Stomach (tissue), 4 donors: ENCODE results near the gene SETD1B.
A peak's percentile ranks its signal among the peaks of the same experiment; 100 is the strongest.

Experiments used
- EP300 ChIP-seq: sonication (generic); formaldehyde crosslinking; IDR thresholded peaks from one replicate; pipeline ENCODE4 v1.6.1; 2017; ENCODE audit warnings: antibody characterized with exemption
- TF ChIP-seq, protein P1 (sequence below), 7 experiments: fragments of 450-650 bp in 4 of 7; fragments of 200-600 bp in 3 of 7; sonication (generic) in 3 of 7; IDR thresholded peaks; one replicate each; pipeline ENCODE4 v1.5.1; 2016 to 2019; ENCODE audit warnings: antibody characterized with exemption in 7 of 7, control low read depth in 2 of 7, mild to moderate bottlenecking in 1 of 7

DNA sequence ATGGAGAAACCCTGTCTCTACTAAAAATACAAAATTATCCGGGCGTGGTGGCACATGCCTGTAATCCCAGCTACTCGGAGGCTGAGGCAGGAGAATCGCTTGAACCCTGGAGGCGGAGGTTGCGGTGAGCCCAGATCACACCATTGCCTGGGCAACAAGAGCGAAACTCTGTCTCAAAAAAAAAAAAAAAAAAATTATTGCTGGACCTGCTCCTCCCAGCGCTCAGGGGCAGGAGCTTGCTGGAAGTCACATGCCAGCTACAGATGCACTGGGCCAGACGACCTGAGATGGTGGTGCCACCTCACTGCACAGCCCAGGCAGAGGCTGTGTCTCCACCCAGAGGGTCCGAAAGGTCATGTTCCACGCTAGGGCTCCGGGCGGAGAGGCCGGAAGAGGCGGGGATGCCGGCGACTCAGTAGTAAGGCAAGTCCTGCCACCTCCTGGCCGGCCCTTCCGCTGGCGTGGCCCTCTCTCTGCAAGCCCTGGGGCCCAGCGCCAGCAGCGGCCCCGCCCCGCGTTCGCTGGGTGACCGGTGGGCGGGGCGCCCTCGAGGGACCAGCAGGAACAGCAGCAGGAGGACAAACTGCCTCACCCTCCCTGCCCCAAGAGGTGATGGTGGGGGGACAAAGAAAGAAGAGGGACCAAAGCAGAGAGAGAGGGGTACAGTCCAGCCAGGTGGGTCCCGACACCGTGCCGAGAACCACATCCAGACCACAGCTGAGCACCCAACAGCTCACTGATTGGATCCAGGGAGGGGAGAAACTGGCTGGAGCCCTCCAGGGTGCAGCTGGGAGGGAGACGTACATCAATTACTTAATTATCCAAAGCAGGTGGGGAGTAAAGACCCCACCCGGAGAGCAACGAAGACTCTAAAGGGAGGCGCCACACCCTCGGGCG is 6.7 kb upstream of the SETD1B start:
- TF ChIP-seq, protein P1, sequence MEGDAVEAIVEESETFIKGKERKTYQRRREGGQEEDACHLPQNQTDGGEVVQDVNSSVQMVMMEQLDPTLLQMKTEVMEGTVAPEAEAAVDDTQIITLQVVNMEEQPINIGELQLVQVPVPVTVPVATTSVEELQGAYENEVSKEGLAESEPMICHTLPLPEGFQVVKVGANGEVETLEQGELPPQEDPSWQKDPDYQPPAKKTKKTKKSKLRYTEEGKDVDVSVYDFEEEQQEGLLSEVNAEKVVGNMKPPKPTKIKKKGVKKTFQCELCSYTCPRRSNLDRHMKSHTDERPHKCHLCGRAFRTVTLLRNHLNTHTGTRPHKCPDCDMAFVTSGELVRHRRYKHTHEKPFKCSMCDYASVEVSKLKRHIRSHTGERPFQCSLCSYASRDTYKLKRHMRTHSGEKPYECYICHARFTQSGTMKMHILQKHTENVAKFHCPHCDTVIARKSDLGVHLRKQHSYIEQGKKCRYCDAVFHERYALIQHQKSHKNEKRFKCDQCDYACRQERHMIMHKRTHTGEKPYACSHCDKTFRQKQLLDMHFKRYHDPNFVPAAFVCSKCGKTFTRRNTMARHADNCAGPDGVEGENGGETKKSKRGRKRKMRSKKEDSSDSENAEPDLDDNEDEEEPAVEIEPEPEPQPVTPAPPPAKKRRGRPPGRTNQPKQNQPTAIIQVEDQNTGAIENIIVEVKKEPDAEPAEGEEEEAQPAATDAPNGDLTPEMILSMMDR (IDR thresholded peaks at IDR 0.05): peak in 2 of 7 experiments; percentile 59 to 62
- no peak for TF ChIP-seq EP300
